ENCODE data around the gene CAPN9.

DNA sequence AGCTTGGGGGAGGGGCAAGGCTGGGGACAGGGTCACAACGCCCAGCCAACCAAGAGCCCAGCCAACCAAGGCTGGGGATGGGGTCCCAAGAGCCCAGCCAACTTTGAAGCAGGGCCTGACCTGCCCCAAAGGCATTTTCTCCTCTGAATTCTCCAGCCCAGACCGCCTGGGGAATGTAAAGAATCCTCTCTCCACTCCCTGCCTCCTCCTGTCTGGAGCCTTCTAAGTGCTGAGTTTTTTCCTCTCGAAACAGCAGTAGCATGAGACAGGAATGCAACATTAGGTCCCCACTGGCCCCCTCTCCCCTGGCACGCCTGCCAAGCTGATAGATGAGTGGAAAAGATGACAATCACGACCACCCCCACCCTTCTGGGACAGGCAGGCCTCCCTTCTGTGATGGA is 104.1 kb downstream of the CAPN9 start:
- no peak for TF ChIP-seq EGR1 (IDR thresholded peaks at IDR 0.05)
- no peak for TF ChIP-seq EP300 (IDR thresholded peaks at IDR 0.05; ENCODE audit: borderline replicate concordance)
- TF ChIP-seq, protein P1, sequence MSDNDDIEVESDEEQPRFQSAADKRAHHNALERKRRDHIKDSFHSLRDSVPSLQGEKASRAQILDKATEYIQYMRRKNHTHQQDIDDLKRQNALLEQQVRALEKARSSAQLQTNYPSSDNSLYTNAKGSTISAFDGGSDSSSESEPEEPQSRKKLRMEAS (IDR thresholded peaks at IDR 0.05), result no peak
- TF ChIP-seq TAF1 (IDR thresholded peaks at IDR 0.05; ENCODE audit: low read depth), result no peak
- no peak for TF ChIP-seq ZBTB7A (IDR thresholded peaks at IDR 0.05; ENCODE audit: low read depth)
- TF ChIP-seq CREB1 (IDR thresholded peaks at IDR 0.05; ENCODE audit: low read depth), result no peak
- TF ChIP-seq, protein P2, sequence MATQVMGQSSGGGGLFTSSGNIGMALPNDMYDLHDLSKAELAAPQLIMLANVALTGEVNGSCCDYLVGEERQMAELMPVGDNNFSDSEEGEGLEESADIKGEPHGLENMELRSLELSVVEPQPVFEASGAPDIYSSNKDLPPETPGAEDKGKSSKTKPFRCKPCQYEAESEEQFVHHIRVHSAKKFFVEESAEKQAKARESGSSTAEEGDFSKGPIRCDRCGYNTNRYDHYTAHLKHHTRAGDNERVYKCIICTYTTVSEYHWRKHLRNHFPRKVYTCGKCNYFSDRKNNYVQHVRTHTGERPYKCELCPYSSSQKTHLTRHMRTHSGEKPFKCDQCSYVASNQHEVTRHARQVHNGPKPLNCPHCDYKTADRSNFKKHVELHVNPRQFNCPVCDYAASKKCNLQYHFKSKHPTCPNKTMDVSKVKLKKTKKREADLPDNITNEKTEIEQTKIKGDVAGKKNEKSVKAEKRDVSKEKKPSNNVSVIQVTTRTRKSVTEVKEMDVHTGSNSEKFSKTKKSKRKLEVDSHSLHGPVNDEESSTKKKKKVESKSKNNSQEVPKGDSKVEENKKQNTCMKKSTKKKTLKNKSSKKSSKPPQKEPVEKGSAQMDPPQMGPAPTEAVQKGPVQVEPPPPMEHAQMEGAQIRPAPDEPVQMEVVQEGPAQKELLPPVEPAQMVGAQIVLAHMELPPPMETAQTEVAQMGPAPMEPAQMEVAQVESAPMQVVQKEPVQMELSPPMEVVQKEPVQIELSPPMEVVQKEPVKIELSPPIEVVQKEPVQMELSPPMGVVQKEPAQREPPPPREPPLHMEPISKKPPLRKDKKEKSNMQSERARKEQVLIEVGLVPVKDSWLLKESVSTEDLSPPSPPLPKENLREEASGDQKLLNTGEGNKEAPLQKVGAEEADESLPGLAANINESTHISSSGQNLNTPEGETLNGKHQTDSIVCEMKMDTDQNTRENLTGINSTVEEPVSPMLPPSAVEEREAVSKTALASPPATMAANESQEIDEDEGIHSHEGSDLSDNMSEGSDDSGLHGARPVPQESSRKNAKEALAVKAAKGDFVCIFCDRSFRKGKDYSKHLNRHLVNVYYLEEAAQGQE (IDR thresholded peaks at IDR 0.05; ENCODE audit: low read depth), result no peak
- TF ChIP-seq YY1 (IDR thresholded peaks at IDR 0.05; ENCODE audit: low read depth), result no peak
- no peak for TF ChIP-seq NFIC (IDR thresholded peaks at IDR 0.05)
- TF ChIP-seq RAD21 (IDR thresholded peaks at IDR 0.05; ENCODE audit: low read depth), result no peak
- no peak for TF ChIP-seq FOXM1 (IDR thresholded peaks at IDR 0.05; ENCODE audit: borderline replicate concordance, low read depth)
- no peak for TF ChIP-seq CEBPB (IDR thresholded peaks at IDR 0.05)

Measured in Ishikawa (cell line).